K562 (cell line): ENCODE data around the gene TMED10. TPM values are rescaled to one million over a fixed set of nuclear protein-coding genes. Genes with fewer than 3 reads are reported as not detected.

Experiments
- polyA plus RNA-seq, 8 experiments: library from polyadenylated mRNA; depleted of rRNA in 4 of 8; stranded (reverse) in 5 of 8; unstranded in 3 of 8; fragments of >200 nt; fragmentation: Nextera tagmentation in 2 of 8; fragmentation: Illumina TruSeq in 1 of 8; extraction: Ambion mirVana in 2 of 8; extraction: Trizol in 1 of 8; gene quantifications; 2 replicates each; pipeline versions ENCODE4 v1.2.1 to v1.2.3, GENCODE V29; 2011 to 2014; ENCODE audit warnings: inconsistent platforms in 1 of 8, missing spikeins in 1 of 8
- small RNA-seq: library from RNA; depleted of rRNA; stranded (forward); fragments of <200 nt; gene quantifications from one replicate; pipeline ENCODE3, GENCODE V24; 2014
- total RNA-seq, 7 experiments: library from RNA; depleted of rRNA in 6 of 7; stranded (reverse); fragments of >200 nt in 6 of 7; fragmentation: Illumina TruSeq in 2 of 7; extraction: Trizol in 2 of 7; gene quantifications; 2 replicates each; pipeline versions ENCODE4 v1.2.1 to v1.2.3, GENCODE V29; 2011 to 2021; ENCODE audit warnings: low replicate concordance in 1 of 7

TMED10 gene
- total and polyA plus RNA-seq, 9 of the 15 experiments (the other 6 are each of a cell fraction or from before 2014, with no cell fraction given), result 62.2 to 233 (median 124) TPM

Small RNAs within 50 kb of the gene (small RNA-seq; reads per million reads assigned to genes)
- gene HIF1AP1 (not detected), gene RNU4ATAC14P (not detected)

Other genes with a start within 250 kb of the TMED10 start
- gene PGF, start 221.0 kb downstream of the TMED10 start, total RNA-seq (2014; rRNA removed), result 0.18 and 0.90 TPM in 2 replicates
- 0.22 and 0.32 TPM in 2 replicates for gene PGF, start 221.0 kb downstream of the TMED10 start, total RNA-seq (2014; rRNA removed; fragmentation: Illumina TruSeq; extraction: Trizol)
- gene PGF, start 221.0 kb downstream of the TMED10 start, total RNA-seq (2015; rRNA removed; fragmentation: Illumina TruSeq; extraction: Trizol), result 0.11 and 0.34 TPM in 2 replicates
- gene PGF, start 221.0 kb downstream of the TMED10 start, total RNA-seq (2021), result 0.29 and 0.44 TPM in 2 replicates
- 0.14 and 0.20 TPM in 2 replicates for gene PGF, start 221.0 kb downstream of the TMED10 start, polyA plus RNA-seq (2011; rRNA removed)
- 0.18 and 0.54 TPM in 2 replicates for gene PGF, start 221.0 kb downstream of the TMED10 start, polyA plus RNA-seq (2014; fragmentation: Illumina TruSeq; extraction: Trizol)
- under 1 TPM; 0.04 to 0.07 TPM for gene PGF, start 221.0 kb downstream of the TMED10 start, polyA plus RNA-seq (2014; fragmentation: Nextera tagmentation; extraction: Ambion mirVana)
- 0.30 and 0.66 TPM in 2 replicates for gene PGF, start 221.0 kb downstream of the TMED10 start, polyA plus RNA-seq (2014; rRNA removed)
- gene EIF2B2, start 173.7 kb downstream of the TMED10 start, total RNA-seq (2014; rRNA removed), result 53.3 and 65.7 TPM in 2 replicates
- 29.1 and 29.3 TPM in 2 replicates for gene EIF2B2, start 173.7 kb downstream of the TMED10 start, total RNA-seq (2014; rRNA removed; fragmentation: Illumina TruSeq; extraction: Trizol)
- gene EIF2B2, start 173.7 kb downstream of the TMED10 start, total RNA-seq (2015; rRNA removed; fragmentation: Illumina TruSeq; extraction: Trizol), result 28.3 and 31.8 TPM in 2 replicates
- 38.9 and 39.5 TPM in 2 replicates for gene EIF2B2, start 173.7 kb downstream of the TMED10 start, total RNA-seq (2021)
- gene EIF2B2, start 173.7 kb downstream of the TMED10 start, polyA plus RNA-seq (2011; rRNA removed), result 94.1 and 95.6 TPM in 2 replicates
- 52.4 and 55.6 TPM in 2 replicates for gene EIF2B2, start 173.7 kb downstream of the TMED10 start, polyA plus RNA-seq (2014; fragmentation: Illumina TruSeq; extraction: Trizol)
- 10 to 100 TPM; 10.6 to 16.1 TPM for gene EIF2B2, start 173.7 kb downstream of the TMED10 start, polyA plus RNA-seq (2014; fragmentation: Nextera tagmentation; extraction: Ambion mirVana)
- gene EIF2B2, start 173.7 kb downstream of the TMED10 start, polyA plus RNA-seq (2014; rRNA removed), result 58.7 and 68.3 TPM in 2 replicates
- gene MLH3, start 125.1 kb downstream of the TMED10 start, total RNA-seq (2014; rRNA removed), result 5.9 and 8.0 TPM in 2 replicates
- gene MLH3, start 125.1 kb downstream of the TMED10 start, total RNA-seq (2014; rRNA removed; fragmentation: Illumina TruSeq; extraction: Trizol), result 14.5 and 16.7 TPM in 2 replicates
- gene MLH3, start 125.1 kb downstream of the TMED10 start, total RNA-seq (2015; rRNA removed; fragmentation: Illumina TruSeq; extraction: Trizol), result 14.5 and 15.3 TPM in 2 replicates
- 8.8 and 12.0 TPM in 2 replicates for gene MLH3, start 125.1 kb downstream of the TMED10 start, total RNA-seq (2021)
- 8.7 and 11.9 TPM in 2 replicates for gene MLH3, start 125.1 kb downstream of the TMED10 start, polyA plus RNA-seq (2011; rRNA removed)
- gene MLH3, start 125.1 kb downstream of the TMED10 start, polyA plus RNA-seq (2014; fragmentation: Illumina TruSeq; extraction: Trizol), result 8.6 TPM in 2 replicates
- gene MLH3, start 125.1 kb downstream of the TMED10 start, polyA plus RNA-seq (2014; fragmentation: Nextera tagmentation; extraction: Ambion mirVana), result 10 to 100 TPM in 1 of 2 experiments, 1 to 10 TPM in 1; 6.8 to 10.7 TPM
- gene MLH3, start 125.1 kb downstream of the TMED10 start, polyA plus RNA-seq (2014; rRNA removed), result 4.6 and 6.1 TPM in 2 replicates
- gene ACYP1, start 112.6 kb downstream of the TMED10 start, total RNA-seq (2014; rRNA removed), result 37.7 and 57.6 TPM in 2 replicates
- gene ACYP1, start 112.6 kb downstream of the TMED10 start, total RNA-seq (2014; rRNA removed; fragmentation: Illumina TruSeq; extraction: Trizol), result 45.8 and 55.9 TPM in 2 replicates
- 35.3 and 35.5 TPM in 2 replicates for gene ACYP1, start 112.6 kb downstream of the TMED10 start, total RNA-seq (2015; rRNA removed; fragmentation: Illumina TruSeq; extraction: Trizol)
- gene ACYP1, start 112.6 kb downstream of the TMED10 start, total RNA-seq (2021), result 19.9 and 23.3 TPM in 2 replicates
- 47.2 and 67.6 TPM in 2 replicates for gene ACYP1, start 112.6 kb downstream of the TMED10 start, polyA plus RNA-seq (2011; rRNA removed)
- 52.3 and 54.1 TPM in 2 replicates for gene ACYP1, start 112.6 kb downstream of the TMED10 start, polyA plus RNA-seq (2014; fragmentation: Illumina TruSeq; extraction: Trizol)
- 100 to 1,000 TPM; 105 to 113 TPM for gene ACYP1, start 112.6 kb downstream of the TMED10 start, polyA plus RNA-seq (2014; fragmentation: Nextera tagmentation; extraction: Ambion mirVana)
- 69.0 and 97.2 TPM in 2 replicates for gene ACYP1, start 112.6 kb downstream of the TMED10 start, polyA plus RNA-seq (2014; rRNA removed)
- 5.1 and 8.8 TPM in 2 replicates for gene ZC2HC1C, start 107.0 kb downstream of the TMED10 start, total RNA-seq (2014; rRNA removed)
- gene ZC2HC1C, start 107.0 kb downstream of the TMED10 start, total RNA-seq (2014; rRNA removed; fragmentation: Illumina TruSeq; extraction: Trizol), result 6.6 and 7.9 TPM in 2 replicates
- gene ZC2HC1C, start 107.0 kb downstream of the TMED10 start, total RNA-seq (2015; rRNA removed; fragmentation: Illumina TruSeq; extraction: Trizol), result 6.2 and 8.5 TPM in 2 replicates
- 4.7 and 6.3 TPM in 2 replicates for gene ZC2HC1C, start 107.0 kb downstream of the TMED10 start, total RNA-seq (2021)
- 4.3 and 8.4 TPM in 2 replicates for gene ZC2HC1C, start 107.0 kb downstream of the TMED10 start, polyA plus RNA-seq (2011; rRNA removed)
- gene ZC2HC1C, start 107.0 kb downstream of the TMED10 start, polyA plus RNA-seq (2014; fragmentation: Illumina TruSeq; extraction: Trizol), result 7.7 and 7.9 TPM in 2 replicates
- 1 to 10 TPM; 7.0 to 9.2 TPM for gene ZC2HC1C, start 107.0 kb downstream of the TMED10 start, polyA plus RNA-seq (2014; fragmentation: Nextera tagmentation; extraction: Ambion mirVana)
- 3.7 and 6.7 TPM in 2 replicates for gene ZC2HC1C, start 107.0 kb downstream of the TMED10 start, polyA plus RNA-seq (2014; rRNA removed)
- gene NEK9, start 49.6 kb downstream of the TMED10 start, total RNA-seq (2014; rRNA removed), result 25.3 and 29.3 TPM in 2 replicates
- gene NEK9, start 49.6 kb downstream of the TMED10 start, total RNA-seq (2014; rRNA removed; fragmentation: Illumina TruSeq; extraction: Trizol), result 11.8 and 14.3 TPM in 2 replicates
- 10.0 and 10.8 TPM in 2 replicates for gene NEK9, start 49.6 kb downstream of the TMED10 start, total RNA-seq (2015; rRNA removed; fragmentation: Illumina TruSeq; extraction: Trizol)
- 24.0 and 34.4 TPM in 2 replicates for gene NEK9, start 49.6 kb downstream of the TMED10 start, total RNA-seq (2021)
- gene NEK9, start 49.6 kb downstream of the TMED10 start, polyA plus RNA-seq (2011; rRNA removed), result 32.8 and 39.6 TPM in 2 replicates
- gene NEK9, start 49.6 kb downstream of the TMED10 start, polyA plus RNA-seq (2014; fragmentation: Illumina TruSeq; extraction: Trizol), result 16.3 and 19.8 TPM in 2 replicates
- gene NEK9, start 49.6 kb downstream of the TMED10 start, polyA plus RNA-seq (2014; fragmentation: Nextera tagmentation; extraction: Ambion mirVana), result 1 to 10 TPM; 2.8 to 5.5 TPM
- 19.9 and 29.1 TPM in 2 replicates for gene NEK9, start 49.6 kb downstream of the TMED10 start, polyA plus RNA-seq (2014; rRNA removed)
- 12.1 and 19.4 TPM in 2 replicates for gene FOS, start 102.2 kb upstream of the TMED10 start, total RNA-seq (2014; rRNA removed)
- 4.2 and 8.9 TPM in 2 replicates for gene FOS, start 102.2 kb upstream of the TMED10 start, total RNA-seq (2014; rRNA removed; fragmentation: Illumina TruSeq; extraction: Trizol)
- 0.54 and 1.1 TPM in 2 replicates for gene FOS, start 102.2 kb upstream of the TMED10 start, total RNA-seq (2015; rRNA removed; fragmentation: Illumina TruSeq; extraction: Trizol)
- 13.8 and 17.4 TPM in 2 replicates for gene FOS, start 102.2 kb upstream of the TMED10 start, total RNA-seq (2021)
- gene FOS, start 102.2 kb upstream of the TMED10 start, polyA plus RNA-seq (2011; rRNA removed), result 3.6 and 5.7 TPM in 2 replicates
- 8.2 and 12.8 TPM in 2 replicates for gene FOS, start 102.2 kb upstream of the TMED10 start, polyA plus RNA-seq (2014; fragmentation: Illumina TruSeq; extraction: Trizol)
- gene FOS, start 102.2 kb upstream of the TMED10 start, polyA plus RNA-seq (2014; fragmentation: Nextera tagmentation; extraction: Ambion mirVana), result 1 to 10 TPM in 1 of 2 experiments, under 1 TPM in 1; 0.56 to 2.1 TPM
- gene FOS, start 102.2 kb upstream of the TMED10 start, polyA plus RNA-seq (2014; rRNA removed), result 11.6 and 14.8 TPM in 2 replicates